GM18502 (cell line): ENCODE measurements around the gene NSMCE1.

Experiments used
- ATAC-seq: cut with Tn5 transposase; IDR thresholded peaks from one replicate; pipeline ENCODE4 v1.9.1; 2021; ENCODE audit warnings: mild to moderate bottlenecking; ENCODE audit not compliant: unreplicated experiment, poor library complexity

The NSMCE1 gene

GRCh38 chr16:27232901-27233625 is 35.5 kb downstream of the NSMCE1 start:
- ATAC-seq = no peak

- peak; percentile 44 for ATAC-seq
These were observed 36.3 kb downstream of the NSMCE1 start for GRCh38 chr16:27232061-27232900.

- ATAC-seq = no peak
These were observed 36.9 kb downstream of the NSMCE1 start for GRCh38 chr16:27231692-27232060.

GRCh38 chr16:27230562-27231001 is 38.0 kb downstream of the NSMCE1 start:
- ATAC-seq = no peak

GRCh38 chr16:27229891-27230470 is 38.6 kb downstream of the NSMCE1 start:
- no peak for ATAC-seq

- ATAC-seq = no peak
These were observed 39.7 kb downstream of the NSMCE1 start for GRCh38 chr16:27228621-27229501.

- ATAC-seq = no peak
These were observed 40.5 kb downstream of the NSMCE1 start for GRCh38 chr16:27228045-27228444.

- no peak for ATAC-seq
These were observed 41.4 kb downstream of the NSMCE1 start for GRCh38 chr16:27226976-27227705.

GRCh38 chr16:27226476-27226875 is 42.1 kb downstream of the NSMCE1 start:
- ATAC-seq = no peak

GRCh38 chr16:27225536-27226360 is 42.8 kb downstream of the NSMCE1 start:
- ATAC-seq = no peak

GRCh38 chr16:27224741-27225300 is 43.8 kb downstream of the NSMCE1 start:
- no peak for ATAC-seq

GRCh38 chr16:27224271-27224737 is 44.3 kb downstream of the NSMCE1 start:
- no peak for ATAC-seq

- ATAC-seq = no peak
These were observed 44.9 kb downstream of the NSMCE1 start for GRCh38 chr16:27223701-27224100.

GRCh38 chr16:27223226-27223610 is 45.4 kb downstream of the NSMCE1 start:
- ATAC-seq = no peak

GRCh38 chr16:27222249-27223225 is 46.0 kb downstream of the NSMCE1 start:
- no peak for ATAC-seq

GRCh38 chr16:27221576-27222248 is 46.9 kb downstream of the NSMCE1 start:
- ATAC-seq = no peak

- no peak for ATAC-seq
These were observed 47.6 kb downstream of the NSMCE1 start for GRCh38 chr16:27220991-27221390.
